Tibial nerve (tissue), 3 donors: Measurements from ENCODE around the gene TBX5.

ENCODE experiments used
- CTCF ChIP-seq, 5 experiments: fragments of 200-600 bp in 3 of 5; fragments of 450-650 bp in 2 of 5; sonication (generic) in 3 of 5; IDR thresholded peaks; one replicate each; pipeline ENCODE4 v1.5.1; 2016 to 2019; ENCODE audit warnings: antibody characterized with exemption in 5 of 5, mild to moderate bottlenecking in 3 of 5, moderate library complexity in 2 of 5
- POLR2A ChIP-seq, 2 donors: fragments of 450-650 bp; IDR thresholded peaks; one replicate each; pipeline ENCODE4 v1.6.1; 2017; ENCODE audit warnings: antibody characterized with exemption in 2 of 2, mild to moderate bottlenecking in 2 of 2, moderate library complexity in 2 of 2

- TF ChIP-seq CTCF (IDR thresholded peaks at IDR 0.05) (no peak), POLR2A (IDR thresholded peaks at IDR 0.05) (no peak)
These were observed 71.5 kb downstream of the TBX5 start for GRCh38 chr12:114334395-114334794.
